ENCODE results near the gene KRT14. TPM values are rescaled to one million over a fixed set of nuclear protein-coding genes. Genes with fewer than 3 reads are reported as not detected.
A peak's percentile ranks its signal among the peaks of the same experiment; 100 is the strongest.
"Not testable (repeated sequence)": the region's sequence is repeated elsewhere in the genome, so short reads cannot be mapped to it uniquely, and the experiment has no call there.

The KRT14 gene
- polyA plus RNA-seq, 3 donors, result not detected

DNA sequence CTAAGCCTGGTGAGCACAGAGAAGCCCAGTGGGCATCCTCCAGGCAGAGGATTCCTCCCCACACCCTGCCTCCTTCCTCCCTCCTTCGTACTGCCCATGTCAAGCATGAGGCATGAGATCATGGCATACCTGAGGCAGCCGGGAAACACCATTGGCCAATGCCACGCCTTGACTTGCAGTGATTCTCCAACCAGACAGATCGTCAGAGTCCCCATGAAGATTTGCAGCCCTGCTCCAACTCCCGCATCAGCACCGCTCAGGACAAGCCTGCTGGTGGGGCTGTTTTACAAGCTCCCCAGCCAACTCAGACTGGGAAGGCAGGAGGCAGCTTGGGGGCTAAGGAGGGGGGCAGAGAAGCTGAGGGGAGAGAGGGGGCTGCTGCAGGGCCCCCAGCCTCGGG lies 28.8 kb upstream of the KRT14 start:
- H3K27me3 ChIP-seq (ENCODE audit: control insufficient read depth in 2 of 2, insufficient read depth in 2 of 2, low read length in 2 of 2), result no peaks in the 10 kb centered on the region

DNA sequence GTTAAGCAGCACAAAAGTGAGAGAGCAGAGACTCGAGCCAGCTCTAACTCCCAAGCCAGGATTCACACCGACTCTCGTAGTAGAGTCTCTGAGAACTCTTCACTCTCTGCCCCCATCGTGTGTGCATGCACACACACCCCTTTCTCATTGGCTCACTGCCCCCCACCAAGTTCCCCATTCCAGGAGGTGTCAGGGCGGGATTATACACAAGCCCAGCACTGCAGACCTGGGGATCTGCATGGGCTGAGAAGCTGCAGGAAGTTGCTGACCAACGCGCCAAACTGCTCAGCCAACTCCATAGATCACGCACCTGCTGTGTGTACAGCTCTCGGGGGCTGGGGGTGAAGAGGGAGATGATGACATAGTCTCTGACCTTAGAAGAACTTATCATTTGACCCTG lies 28.1 kb upstream of the KRT14 start:
- H3K27me3 Mint-ChIP-seq (ENCODE audit: low read depth in 3 of 3); H3K9ac ChIP-seq (ENCODE audit: insufficient read depth, low read length, poor library complexity, severe bottlenecking); H3K4me2 ChIP-seq (replicated peaks; ENCODE audit: extremely low read depth, low read length, poor library complexity, severe bottlenecking); H3K27me3 ChIP-seq (ENCODE audit: control insufficient read depth in 2 of 2, insufficient read depth in 2 of 2, low read length in 2 of 2); DNase-seq; H3K36me3 Mint-ChIP-seq; H3K9me3 Mint-ChIP-seq; intact Hi-C loops (cut with micrococcal nuclease); H3K27ac ChIP-seq (ENCODE audit: low read depth in 1 of 2, low read length in 2 of 2); H3K27ac Mint-ChIP-seq; H3K36me3 ChIP-seq (replicated peaks in 1 of 2; ENCODE audit: control insufficient read depth in 1 of 2, insufficient read depth in 2 of 2, low read length in 2 of 2); H3K4me1 Mint-ChIP-seq; H4K20me1 ChIP-seq (ENCODE audit: insufficient read depth, low read length); H2AFZ ChIP-seq (ENCODE audit: insufficient read depth, low read depth, low read length, poor library complexity, severe bottlenecking); H3K79me2 ChIP-seq (ENCODE audit: insufficient read depth, low read length); H3K4me3 ChIP-seq (replicated peaks in 1 of 3; ENCODE audit: low read depth in 2 of 3, low read length in 3 of 3); H3K4me1 ChIP-seq (ENCODE audit: control insufficient read depth in 1 of 2, insufficient read depth in 2 of 2, low read length in 2 of 2); H3K9me3 ChIP-seq (replicated peaks in 1 of 2; ENCODE audit: control insufficient read depth in 1 of 2, insufficient read depth in 1 of 2, low read length in 2 of 2): not testable (repeated sequence)
- 25% methylated on average over 5 of the region's 9 CpGs for WGBS (ENCODE audit: insufficient coverage)
- peak overlapping the region in 1 of 2 donors; percentile 46 for H3K4me3 Mint-ChIP-seq

More for the DNA sequence above, 28.8 kb upstream of the KRT14 start:
- no peak for DNase-seq
- no peak overlapping the region for H3K4me3 ChIP-seq (replicated peaks in 1 of 3; ENCODE audit: low read depth in 2 of 3, low read length in 3 of 3)
- intact Hi-C loops (cut with micrococcal nuclease), result no loop called here
- H3K9me3 Mint-ChIP-seq, result no peaks in the 10 kb centered on the region
- H4K20me1 ChIP-seq (ENCODE audit: insufficient read depth, low read length), result no peaks in the 10 kb centered on the region
- no peak overlapping the region for H3K4me3 Mint-ChIP-seq
- no peaks in the 10 kb centered on the region for H3K36me3 Mint-ChIP-seq
- no peak overlapping the region for H3K4me2 ChIP-seq (replicated peaks; ENCODE audit: extremely low read depth, low read length, poor library complexity, severe bottlenecking)
- H3K4me1 Mint-ChIP-seq, result no peaks in the 10 kb centered on the region
- H3K36me3 ChIP-seq (replicated peaks in 1 of 2; ENCODE audit: control insufficient read depth in 1 of 2, insufficient read depth in 2 of 2, low read length in 2 of 2), result no peaks in the 10 kb centered on the region
- no peak overlapping the region for H2AFZ ChIP-seq (ENCODE audit: insufficient read depth, low read depth, low read length, poor library complexity, severe bottlenecking)
- no peak overlapping the region for H3K27ac ChIP-seq (ENCODE audit: low read depth in 1 of 2, low read length in 2 of 2)
- H3K4me1 ChIP-seq (ENCODE audit: control insufficient read depth in 1 of 2, insufficient read depth in 2 of 2, low read length in 2 of 2), result no peaks in the 10 kb centered on the region
- no peaks in the 10 kb centered on the region for H3K79me2 ChIP-seq (ENCODE audit: insufficient read depth, low read length)
- H3K27me3 Mint-ChIP-seq (ENCODE audit: low read depth in 3 of 3), result peaks cover 3 to 7% (median 6%) of the 10 kb centered on the region in 3 donors
- no peak overlapping the region for H3K27ac Mint-ChIP-seq
- no peak overlapping the region for H3K9ac ChIP-seq (ENCODE audit: insufficient read depth, low read length, poor library complexity, severe bottlenecking)
- TF ChIP-seq, protein P1, sequence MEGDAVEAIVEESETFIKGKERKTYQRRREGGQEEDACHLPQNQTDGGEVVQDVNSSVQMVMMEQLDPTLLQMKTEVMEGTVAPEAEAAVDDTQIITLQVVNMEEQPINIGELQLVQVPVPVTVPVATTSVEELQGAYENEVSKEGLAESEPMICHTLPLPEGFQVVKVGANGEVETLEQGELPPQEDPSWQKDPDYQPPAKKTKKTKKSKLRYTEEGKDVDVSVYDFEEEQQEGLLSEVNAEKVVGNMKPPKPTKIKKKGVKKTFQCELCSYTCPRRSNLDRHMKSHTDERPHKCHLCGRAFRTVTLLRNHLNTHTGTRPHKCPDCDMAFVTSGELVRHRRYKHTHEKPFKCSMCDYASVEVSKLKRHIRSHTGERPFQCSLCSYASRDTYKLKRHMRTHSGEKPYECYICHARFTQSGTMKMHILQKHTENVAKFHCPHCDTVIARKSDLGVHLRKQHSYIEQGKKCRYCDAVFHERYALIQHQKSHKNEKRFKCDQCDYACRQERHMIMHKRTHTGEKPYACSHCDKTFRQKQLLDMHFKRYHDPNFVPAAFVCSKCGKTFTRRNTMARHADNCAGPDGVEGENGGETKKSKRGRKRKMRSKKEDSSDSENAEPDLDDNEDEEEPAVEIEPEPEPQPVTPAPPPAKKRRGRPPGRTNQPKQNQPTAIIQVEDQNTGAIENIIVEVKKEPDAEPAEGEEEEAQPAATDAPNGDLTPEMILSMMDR (IDR thresholded peaks at IDR 0.05), result no peak
- WGBS (ENCODE audit: insufficient coverage), result 64% methylated on average over 5 of the region's 7 CpGs
- H3K9me3 ChIP-seq (replicated peaks in 1 of 2; ENCODE audit: control insufficient read depth in 1 of 2, insufficient read depth in 1 of 2, low read length in 2 of 2), result no peaks in the 10 kb centered on the region
